Parathyroid adenoma (tissue), 2 donors: ENCODE data around the gene IARS1.

Experiments used
- H2AFZ ChIP-seq: fragments of 300-600 bp; sonication (generic); one replicate; pipeline ENCODE4 v1.7.0; 2017; ENCODE audit warnings: antibody characterized with exemption, mild to moderate bottlenecking
- H3K27ac ChIP-seq: fragments of 300-600 bp; sonication (generic); one replicate; pipeline ENCODE4 v1.7.0; 2017
- H3K27me3 ChIP-seq: fragments of 300-600 bp; sonication (generic); one replicate; pipeline ENCODE4 v1.7.0; 2017; ENCODE audit warnings: low read length; ENCODE audit not compliant: control insufficient read depth, insufficient read depth
- H3K36me3 ChIP-seq: fragments of 300-600 bp; sonication (generic); one replicate; pipeline ENCODE4 v1.7.0; 2017; ENCODE audit warnings: low read length; ENCODE audit not compliant: control insufficient read depth, insufficient read depth
- H3K4me1 ChIP-seq: fragments of 300-600 bp; sonication (generic); one replicate; pipeline ENCODE4 v1.7.0; 2017; ENCODE audit warnings: control low read depth
- H3K4me2 ChIP-seq: fragments of 300-600 bp; sonication (generic); one replicate; pipeline ENCODE4 v1.7.0; 2017; ENCODE audit warnings: low read length
- H3K4me3 ChIP-seq: fragments of 300-600 bp; sonication (generic); one replicate; pipeline ENCODE4 v1.7.0; 2017; ENCODE audit warnings: low read depth, low read length
- H3K79me2 ChIP-seq: fragments of 300-600 bp; sonication (generic); one replicate; pipeline ENCODE4 v1.7.0; 2017; ENCODE audit warnings: control low read depth
- H3K9ac ChIP-seq: fragments of 300-600 bp; sonication (generic); one replicate; pipeline ENCODE4 v1.7.0; 2017; ENCODE audit warnings: mild to moderate bottlenecking
- H3K9me3 ChIP-seq: fragments of 300-600 bp; sonication (generic); one replicate; pipeline ENCODE4 v1.7.0; 2017; ENCODE audit warnings: low read length; ENCODE audit not compliant: control insufficient read depth
- TF ChIP-seq, protein P1 (sequence below): fragments of 300-600 bp; sonication (generic); IDR thresholded peaks from one replicate; pipeline ENCODE4 v1.7.0; 2017; ENCODE audit warnings: antibody characterized with exemption, mild to moderate bottlenecking
- donor health status: primary hyperparathyroidism.

The IARS1 gene

DNA sequence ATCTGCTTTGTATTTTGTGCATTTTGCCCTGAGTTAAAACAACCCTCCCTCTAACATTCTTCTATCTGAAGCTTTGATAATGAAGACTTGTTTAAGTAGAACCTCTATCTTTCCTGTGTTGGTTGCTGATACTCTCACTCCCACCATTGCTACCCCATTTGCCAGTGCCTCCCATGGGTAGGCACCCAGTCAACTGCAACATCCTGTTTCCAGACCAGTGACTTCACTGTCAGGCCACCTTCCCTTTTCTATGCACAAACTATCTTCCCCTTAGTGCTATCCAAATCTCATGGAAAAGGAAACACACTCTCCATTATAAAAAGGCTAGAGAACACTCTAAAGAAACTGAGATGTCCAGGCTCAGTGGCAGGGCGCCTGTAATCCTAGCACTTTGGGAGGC is 5.6 kb upstream of the IARS1 start:
- TF ChIP-seq, protein P1, sequence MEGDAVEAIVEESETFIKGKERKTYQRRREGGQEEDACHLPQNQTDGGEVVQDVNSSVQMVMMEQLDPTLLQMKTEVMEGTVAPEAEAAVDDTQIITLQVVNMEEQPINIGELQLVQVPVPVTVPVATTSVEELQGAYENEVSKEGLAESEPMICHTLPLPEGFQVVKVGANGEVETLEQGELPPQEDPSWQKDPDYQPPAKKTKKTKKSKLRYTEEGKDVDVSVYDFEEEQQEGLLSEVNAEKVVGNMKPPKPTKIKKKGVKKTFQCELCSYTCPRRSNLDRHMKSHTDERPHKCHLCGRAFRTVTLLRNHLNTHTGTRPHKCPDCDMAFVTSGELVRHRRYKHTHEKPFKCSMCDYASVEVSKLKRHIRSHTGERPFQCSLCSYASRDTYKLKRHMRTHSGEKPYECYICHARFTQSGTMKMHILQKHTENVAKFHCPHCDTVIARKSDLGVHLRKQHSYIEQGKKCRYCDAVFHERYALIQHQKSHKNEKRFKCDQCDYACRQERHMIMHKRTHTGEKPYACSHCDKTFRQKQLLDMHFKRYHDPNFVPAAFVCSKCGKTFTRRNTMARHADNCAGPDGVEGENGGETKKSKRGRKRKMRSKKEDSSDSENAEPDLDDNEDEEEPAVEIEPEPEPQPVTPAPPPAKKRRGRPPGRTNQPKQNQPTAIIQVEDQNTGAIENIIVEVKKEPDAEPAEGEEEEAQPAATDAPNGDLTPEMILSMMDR = no peak
- H3K27ac ChIP-seq = no peak overlapping the region
- H3K9ac ChIP-seq = no peak overlapping the region
- H3K4me3 ChIP-seq = no peak overlapping the region
- no peak overlapping the region for H2AFZ ChIP-seq
- no peak overlapping the region for H3K4me2 ChIP-seq
- no peaks in the 10 kb centered on the region for H3K4me1 ChIP-seq
- H3K27me3 ChIP-seq = no peaks in the 10 kb centered on the region
- no peaks in the 10 kb centered on the region for H3K79me2 ChIP-seq
- H3K9me3 ChIP-seq = no peaks in the 10 kb centered on the region
- no peaks in the 10 kb centered on the region for H3K36me3 ChIP-seq

DNA sequence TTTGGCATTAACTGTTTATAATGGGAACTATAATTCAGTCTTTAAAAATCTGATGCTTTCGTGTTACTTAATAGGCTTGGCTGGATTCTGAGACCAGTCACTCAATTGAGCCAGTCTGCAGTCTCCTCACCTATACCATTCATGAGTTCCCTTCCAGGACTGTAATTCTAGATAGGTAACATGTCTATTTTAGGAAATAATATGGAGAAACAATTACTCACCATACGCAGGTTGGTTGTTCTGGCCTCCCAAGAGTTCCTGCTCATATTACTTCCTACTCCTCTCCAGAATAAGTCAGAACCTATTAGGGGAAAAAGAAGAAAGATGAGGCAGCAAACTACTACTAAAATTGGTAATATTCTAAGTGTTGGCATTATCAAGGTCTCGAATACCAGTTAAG is 4.5 kb upstream of the IARS1 start:
- no peaks in the 10 kb centered on the region for H3K4me1 ChIP-seq
- peaks cover 2% of the 10 kb centered on the region for H3K79me2 ChIP-seq
- peak overlapping the region; percentile 19 for H3K4me2 ChIP-seq
- no peaks in the 10 kb centered on the region for H3K27me3 ChIP-seq
- TF ChIP-seq, protein P1 = no peak
- no peak overlapping the region for H2AFZ ChIP-seq
- no peaks in the 10 kb centered on the region for H3K9me3 ChIP-seq
- no peak overlapping the region for H3K27ac ChIP-seq
- no peaks in the 10 kb centered on the region for H3K36me3 ChIP-seq
- no peak overlapping the region for H3K4me3 ChIP-seq
- H3K9ac ChIP-seq = no peak overlapping the region

DNA sequence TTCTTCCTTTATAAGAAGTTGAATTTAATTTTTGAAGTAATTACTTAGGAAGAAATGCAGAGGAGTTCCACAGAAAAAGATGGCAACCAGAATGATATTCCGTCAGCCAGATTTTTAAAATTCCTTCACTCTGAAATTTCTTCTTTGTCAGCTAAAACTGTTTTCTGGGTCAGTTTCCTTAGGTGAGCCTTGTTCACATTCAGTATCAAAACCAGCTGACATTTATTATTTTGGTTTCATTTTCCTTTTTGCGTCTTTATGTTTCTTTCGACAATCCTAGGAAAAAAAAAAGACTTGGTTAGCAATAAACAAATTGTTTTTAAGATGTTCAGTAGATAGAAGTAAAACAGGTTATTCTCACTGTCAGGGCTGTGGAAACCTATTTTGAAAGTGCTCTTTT is 4.1 kb upstream of the IARS1 start:
- Histone ChIP-seq H3K4me3 (peak overlapping the region; percentile 8), H3K4me1 (no peaks in the 10 kb centered on the region), H3K4me2 (peak overlapping the region; percentile 19), H3K9me3 (no peaks in the 10 kb centered on the region), H3K27me3 (no peaks in the 10 kb centered on the region), H2AFZ (no peak overlapping the region), H3K79me2 (peaks cover 2% of the 10 kb centered on the region), H3K36me3 (no peaks in the 10 kb centered on the region), H3K9ac (no peak overlapping the region), H3K27ac (no peak overlapping the region)
- TF ChIP-seq, protein P1 = no peak

DNA sequence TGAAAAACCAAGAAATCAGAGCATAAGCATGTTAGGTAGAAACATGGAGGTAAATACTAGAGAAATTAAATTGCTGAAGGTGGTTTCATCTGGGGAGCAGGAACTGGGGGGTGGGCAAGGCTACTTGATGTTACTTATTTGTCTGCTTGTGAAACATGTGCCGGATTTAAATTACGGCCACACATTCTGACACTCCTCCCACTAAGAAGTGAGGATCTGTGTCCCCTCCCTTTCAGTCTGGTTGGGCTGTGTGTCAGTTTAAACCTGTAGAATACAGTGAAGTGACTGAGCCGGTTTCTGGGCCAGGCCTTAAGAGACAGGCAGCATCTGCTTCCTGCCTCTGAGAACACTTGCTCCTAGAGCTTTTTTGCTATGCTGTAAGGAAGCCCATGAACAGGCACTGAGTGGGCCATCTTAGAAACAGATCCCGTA is 2.3 kb upstream of the IARS1 start:
- no peaks in the 10 kb centered on the region for H3K4me1 ChIP-seq
- H3K9ac ChIP-seq = no peak overlapping the region
- no peak overlapping the region for H3K4me2 ChIP-seq
- H3K79me2 ChIP-seq = peaks cover 2% of the 10 kb centered on the region
- no peak overlapping the region for H2AFZ ChIP-seq
- H3K27ac ChIP-seq = no peak overlapping the region
- H3K27me3 ChIP-seq = no peaks in the 10 kb centered on the region
- H3K36me3 ChIP-seq = no peaks in the 10 kb centered on the region
- no peaks in the 10 kb centered on the region for H3K9me3 ChIP-seq
- TF ChIP-seq, protein P1 = no peak
- no peak overlapping the region for H3K4me3 ChIP-seq

DNA sequence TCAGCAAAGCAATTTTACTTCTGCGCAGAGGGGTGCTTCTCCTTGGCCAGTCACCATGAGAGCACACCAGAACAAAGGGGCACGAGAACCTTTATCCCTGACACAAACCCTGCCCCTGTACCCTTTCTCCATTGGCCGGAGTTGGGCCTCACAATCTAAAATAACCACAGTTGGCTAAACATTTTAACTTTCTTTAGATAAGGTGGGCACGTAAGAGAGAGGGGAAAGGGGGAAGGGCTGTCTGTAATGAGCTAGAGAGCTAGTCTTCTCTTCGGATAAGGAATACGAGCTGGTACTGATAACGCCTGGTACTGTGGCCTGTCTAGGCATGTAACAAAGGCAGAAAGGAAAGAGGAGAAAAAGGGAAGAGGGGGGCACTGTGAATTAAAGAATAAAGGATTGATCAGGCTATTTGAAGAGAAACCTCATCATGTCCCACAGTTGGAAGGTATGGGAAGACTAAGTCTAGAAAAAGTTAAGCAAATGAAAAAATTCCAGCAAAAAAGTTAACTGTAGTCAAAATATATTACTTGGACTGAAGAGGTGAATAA is 1.8 kb upstream of the IARS1 start:
- Histone ChIP-seq H3K4me2 (no peak overlapping the region), H3K4me3 (no peak overlapping the region), H3K79me2 (peaks cover 2% of the 10 kb centered on the region), H2AFZ (no peak overlapping the region), H3K9ac (no peak overlapping the region), H3K36me3 (no peaks in the 10 kb centered on the region), H3K4me1 (no peaks in the 10 kb centered on the region), H3K9me3 (no peaks in the 10 kb centered on the region), H3K27ac (no peak overlapping the region), H3K27me3 (no peaks in the 10 kb centered on the region)
- TF ChIP-seq, protein P1 = no peak
